Measurements from ENCODE around the gene SPTBN4. TPM values are rescaled to one million over a fixed set of nuclear protein-coding genes. Genes with fewer than 3 reads are reported as not detected.

The SPTBN4 gene
- total RNA-seq, 1 donor from 2014 or later: 0.41 TPM

- Histone ChIP-seq H3K27ac (ENCODE audit: low read depth, low read length) (peak overlapping the region; percentile 28), H3K9ac (ENCODE audit: low read length) (peak overlapping the region; percentile 79), H3K79me2 (ENCODE audit: insufficient read depth, low read length) (no peaks in the 10 kb centered on the region), H3K9me3 (ENCODE audit: insufficient read depth, low read depth, low read length) (no peaks in the 10 kb centered on the region), H3K36me3 (ENCODE audit: insufficient read depth, low read length) (no peaks in the 10 kb centered on the region), H3K4me3 (ENCODE audit: insufficient read depth, low read depth, low read length) (peak overlapping the region; percentile 54), H3K4me2 (ENCODE audit: low read length) (peak overlapping the region; percentile 88), H2AFZ (ENCODE audit: low read depth, low read length) (peak overlapping the region; percentile 43), H3K27me3 (ENCODE audit: insufficient read depth, low read length) (peaks cover 5% of the 10 kb centered on the region), H4K20me1 (ENCODE audit: insufficient read depth, low read length) (no peaks in the 10 kb centered on the region), H3K4me1 (ENCODE audit: insufficient read depth, low read length) (peaks cover 23% of the 10 kb centered on the region)
- H3K9me3 Mint-ChIP-seq (ENCODE audit: unreplicated experiment): no peaks in the 10 kb centered on the region
- DNase-seq (ENCODE audit: low read depth): peak; percentile 78
- H3K4me1 Mint-ChIP-seq (ENCODE audit: low read depth, unreplicated experiment): peaks cover 16% of the 10 kb centered on the region
- H3K27me3 Mint-ChIP-seq (ENCODE audit: low read depth, unreplicated experiment): peaks cover 25% of the 10 kb centered on the region
- TF ChIP-seq EZH2 (IDR thresholded peaks at IDR 0.05; ENCODE audit: insufficient read depth, low read length): no peak
- TF ChIP-seq CTCF (IDR thresholded peaks at IDR 0.05; ENCODE audit: insufficient read depth, low read depth, low read length): peak; percentile 81
- H3K4me3 Mint-ChIP-seq (ENCODE audit: unreplicated experiment): peak overlapping the region; percentile 91
- H3K27ac Mint-ChIP-seq (ENCODE audit: unreplicated experiment): peak overlapping the region; percentile 91
- FAIRE-seq: no peak
- no peaks in the 10 kb centered on the region for H3K36me3 Mint-ChIP-seq (ENCODE audit: low read depth, unreplicated experiment)
Observed at GRCh38 chr19:40464059-40465024, 2.5 kb upstream of the SPTBN4 start.

- peak overlapping the region; percentile 88 for H3K4me2 ChIP-seq (ENCODE audit: low read length)
- H3K9ac ChIP-seq (ENCODE audit: low read length): peak overlapping the region; percentile 79
- H3K4me1 Mint-ChIP-seq (ENCODE audit: low read depth, unreplicated experiment): peaks cover 16% of the 10 kb centered on the region
- H3K4me1 ChIP-seq (ENCODE audit: insufficient read depth, low read length): peaks cover 23% of the 10 kb centered on the region
- FAIRE-seq (no peak), DNase-seq (ENCODE audit: low read depth) (peak; percentile 82)
- peak overlapping the region; percentile 46 for H3K27ac ChIP-seq (ENCODE audit: low read depth, low read length)
- peak overlapping the region; percentile 82 for H2AFZ ChIP-seq (ENCODE audit: low read depth, low read length)
- H3K9me3 Mint-ChIP-seq (ENCODE audit: unreplicated experiment): no peaks in the 10 kb centered on the region
- H3K4me3 ChIP-seq (ENCODE audit: insufficient read depth, low read depth, low read length): peak overlapping the region; percentile 54
- TF ChIP-seq EZH2 (IDR thresholded peaks at IDR 0.05; ENCODE audit: insufficient read depth, low read length) (no peak), CTCF (IDR thresholded peaks at IDR 0.05; ENCODE audit: insufficient read depth, low read depth, low read length) (no peak)
- peak overlapping the region; percentile 91 for H3K27ac Mint-ChIP-seq (ENCODE audit: unreplicated experiment)
- no peaks in the 10 kb centered on the region for H3K9me3 ChIP-seq (ENCODE audit: insufficient read depth, low read depth, low read length)
- no peaks in the 10 kb centered on the region for H4K20me1 ChIP-seq (ENCODE audit: insufficient read depth, low read length)
- no peaks in the 10 kb centered on the region for H3K36me3 Mint-ChIP-seq (ENCODE audit: low read depth, unreplicated experiment)
- peaks cover 5% of the 10 kb centered on the region for H3K27me3 ChIP-seq (ENCODE audit: insufficient read depth, low read length)
- no peaks in the 10 kb centered on the region for H3K36me3 ChIP-seq (ENCODE audit: insufficient read depth, low read length)
- no peaks in the 10 kb centered on the region for H3K79me2 ChIP-seq (ENCODE audit: insufficient read depth, low read length)
- peak overlapping the region; percentile 91 for H3K4me3 Mint-ChIP-seq (ENCODE audit: unreplicated experiment)
- peaks cover 25% of the 10 kb centered on the region for H3K27me3 Mint-ChIP-seq (ENCODE audit: low read depth, unreplicated experiment)
Observed at GRCh38 chr19:40465025-40465556, 1.7 kb upstream of the SPTBN4 start.

Data from astrocyte (in vitro differentiated cells and primary cell).